Lower leg skin (tissue), 3 donors: ENCODE results near the gene POLG2.

ENCODE experiments used
- POLR2A ChIP-seq, 2 donors: fragments of 450-650 bp; IDR thresholded peaks; one replicate each; pipeline ENCODE4 v1.6.1; 2016 to 2017; ENCODE audit warnings: antibody characterized with exemption in 2 of 2, mild to moderate bottlenecking in 1 of 2, moderate library complexity in 1 of 2
- TF ChIP-seq, protein P1 (sequence below), 3 donors: fragments of 450-650 bp; IDR thresholded peaks; one replicate each; pipeline ENCODE4 v1.5.1; 2016; ENCODE audit warnings: antibody characterized with exemption in 3 of 3, mild to moderate bottlenecking in 3 of 3, moderate library complexity in 2 of 3

- TF ChIP-seq, protein P1, sequence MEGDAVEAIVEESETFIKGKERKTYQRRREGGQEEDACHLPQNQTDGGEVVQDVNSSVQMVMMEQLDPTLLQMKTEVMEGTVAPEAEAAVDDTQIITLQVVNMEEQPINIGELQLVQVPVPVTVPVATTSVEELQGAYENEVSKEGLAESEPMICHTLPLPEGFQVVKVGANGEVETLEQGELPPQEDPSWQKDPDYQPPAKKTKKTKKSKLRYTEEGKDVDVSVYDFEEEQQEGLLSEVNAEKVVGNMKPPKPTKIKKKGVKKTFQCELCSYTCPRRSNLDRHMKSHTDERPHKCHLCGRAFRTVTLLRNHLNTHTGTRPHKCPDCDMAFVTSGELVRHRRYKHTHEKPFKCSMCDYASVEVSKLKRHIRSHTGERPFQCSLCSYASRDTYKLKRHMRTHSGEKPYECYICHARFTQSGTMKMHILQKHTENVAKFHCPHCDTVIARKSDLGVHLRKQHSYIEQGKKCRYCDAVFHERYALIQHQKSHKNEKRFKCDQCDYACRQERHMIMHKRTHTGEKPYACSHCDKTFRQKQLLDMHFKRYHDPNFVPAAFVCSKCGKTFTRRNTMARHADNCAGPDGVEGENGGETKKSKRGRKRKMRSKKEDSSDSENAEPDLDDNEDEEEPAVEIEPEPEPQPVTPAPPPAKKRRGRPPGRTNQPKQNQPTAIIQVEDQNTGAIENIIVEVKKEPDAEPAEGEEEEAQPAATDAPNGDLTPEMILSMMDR (IDR thresholded peaks at IDR 0.05), result no peak
- TF ChIP-seq POLR2A (IDR thresholded peaks at IDR 0.05), result peak in 1 of 2 donors; percentile 49
Observed at GRCh38 chr17:64505340-64506200, 8.7 kb upstream of the POLG2 start.
